ENCODE measurements around the gene SPSB3. TPM values are rescaled to one million over a fixed set of nuclear protein-coding genes. Genes with fewer than 3 reads are reported as not detected.

Gene SPSB3
- total and polyA plus RNA-seq, 2 of the 4 experiments (the other 2 are of a cell fraction): 9.1 to 30.8 TPM

GRCh38 chr16:1785846-1786170, 3.4 kb upstream of the SPSB3 start:
- Histone ChIP-seq H3K4ac (ENCODE audit: low read depth, low read length) (no peak overlapping the region), H2BK15ac (ENCODE audit: low read depth, low read length) (no peak overlapping the region), H3K23ac (ENCODE audit: low read depth, low read length) (no peak overlapping the region), H3K9ac (ENCODE audit: low read depth, low read length) (no peak overlapping the region), H3K56ac (ENCODE audit: extremely low read depth, insufficient read depth, low read length) (no peak overlapping the region), H2AK5ac (ENCODE audit: low read depth, low read length) (no peak overlapping the region), H3K4me3 (ENCODE audit: insufficient read depth, low read depth, low read length) (no peak overlapping the region), H3K79me1 (ENCODE audit: low read depth in 1 of 2, low read length in 2 of 2) (peaks cover 12 to 51% of the 10 kb centered on the region in 2 experiments), H4K8ac (ENCODE audit: low read depth in 2 of 2, low read length in 2 of 2) (no peak overlapping the region), H3K14ac (replicated peaks; ENCODE audit: low read depth, low read length) (no peak overlapping the region), H3K4me1 (ENCODE audit: control insufficient read depth, insufficient read depth, low read length) (peaks cover 3% of the 10 kb centered on the region; the same call in 1 of the 2 replicates), H3K27me3 (ENCODE audit: control insufficient read depth, insufficient read depth, low read length) (no peaks in the 10 kb centered on the region), H4K91ac (ENCODE audit: insufficient read depth, low read depth, low read length) (no peak overlapping the region), H3K9me3 (ENCODE audit: control insufficient read depth, insufficient read depth, low read length) (no peaks in the 10 kb centered on the region), H2BK20ac (ENCODE audit: low read depth, low read length) (no peak overlapping the region), H3K9me1 (ENCODE audit: insufficient read depth, low read length) (peaks cover 7% of the 10 kb centered on the region; the same call in 1 of the 2 replicates), H3K36me3 (ENCODE audit: control insufficient read depth, insufficient read depth, low read length) (peaks cover 32% of the 10 kb centered on the region), H2AK9ac (replicated peaks; ENCODE audit: low read depth, low read length, poor library complexity) (no peak overlapping the region), H3K27ac (ENCODE audit: insufficient read depth, low read length) (no peak overlapping the region), H2BK5ac (ENCODE audit: low read depth, low read length, poor library complexity, severe bottlenecking) (no peak overlapping the region), H2AFZ (replicated peaks; ENCODE audit: low read length, poor library complexity) (no peak overlapping the region), H3K4me2 (ENCODE audit: low read depth, low read length) (no peak overlapping the region), H3K18ac (ENCODE audit: low read depth, low read length) (no peak overlapping the region), H4K5ac (ENCODE audit: low read depth, low read length) (no peak overlapping the region), H2BK120ac (ENCODE audit: low read depth, low read length) (no peak overlapping the region), H4K20me1 (ENCODE audit: insufficient read depth, low read length) (peaks cover 38% of the 10 kb centered on the region)
- BruUV-seq (replicated peaks): no TSS peak
- in situ Hi-C loops (cut with MboI; ENCODE audit: low sequenced_read_pairs) (no loop called here), intact Hi-C loops (cut with micrococcal nuclease) (no loop called here), dilution Hi-C loops (cut with HindIII; ENCODE audit: low sequenced_read_pairs, unreplicated experiment) (no loop called here)
- DNase-seq (no peak), ATAC-seq (ENCODE audit: low read depth) (no peak)
- WGBS, 2 experiments (ENCODE audit: extremely low coverage in 2 of 2, insufficient read length in 1 of 2): 98% methylated on average over 5 of the region's 14 CpGs; no CpG with 5 or more reads in 1 of the 2 experiments
- ChIA-PET POLR2A (ENCODE audit: unreplicated experiment) (no interaction called here), CTCF (no interaction called here)
- TF ChIP-seq MAFK (IDR thresholded peaks at IDR 0.05; ENCODE audit: low read depth, low read length) (no peak), POLR2A (IDR thresholded peaks at IDR 0.05; ENCODE audit: low read depth, low read length) (no peak), MXI1 (IDR thresholded peaks at IDR 0.05; ENCODE audit: borderline replicate concordance, low read depth, low read length) (no peak), RCOR1 (IDR thresholded peaks at IDR 0.05; ENCODE audit: insufficient replicate concordance, low read length) (no peak), CTCF (conservative IDR thresholded peaks at IDR 0.05; ENCODE audit: low read depth, low read length) (no peak), MAZ (IDR thresholded peaks at IDR 0.05; ENCODE audit: borderline replicate concordance, low read depth, low read length) (no peak), RFX5 (IDR thresholded peaks at IDR 0.05; ENCODE audit: low read depth, low read length) (no peak), CHD1 (IDR thresholded peaks at IDR 0.05; ENCODE audit: low read depth, low read length) (no peak)
- TF ChIP-seq, protein P1, sequence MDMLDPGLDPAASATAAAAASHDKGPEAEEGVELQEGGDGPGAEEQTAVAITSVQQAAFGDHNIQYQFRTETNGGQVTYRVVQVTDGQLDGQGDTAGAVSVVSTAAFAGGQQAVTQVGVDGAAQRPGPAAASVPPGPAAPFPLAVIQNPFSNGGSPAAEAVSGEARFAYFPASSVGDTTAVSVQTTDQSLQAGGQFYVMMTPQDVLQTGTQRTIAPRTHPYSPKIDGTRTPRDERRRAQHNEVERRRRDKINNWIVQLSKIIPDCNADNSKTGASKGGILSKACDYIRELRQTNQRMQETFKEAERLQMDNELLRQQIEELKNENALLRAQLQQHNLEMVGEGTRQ (IDR thresholded peaks at IDR 0.05; ENCODE audit: low read depth, low read length): no peak

Data from IMR-90 (cell line).